CD4-positive, alpha-beta T cell treated with Interferon gamma for 1 hour (primary cell): Measurements from ENCODE around the gene VWDE.
"Not testable (repeated sequence)": the region's sequence is repeated elsewhere in the genome, so short reads cannot be mapped to it uniquely, and the experiment has no call there.

ENCODE experiments used
- DNase-seq: peaks from one replicate; pipeline ENCODE4 v3.0.0-alpha.2; 2020

The VWDE gene

GRCh38 chr7:12403287-12404181 is at the start of gene VWDE:
VWDE (minus strand) TSS chr7:12403865; CDS start chr7:12403716, 149 bp downstream.
- DNase-seq, result peak; percentile 1

DNA sequence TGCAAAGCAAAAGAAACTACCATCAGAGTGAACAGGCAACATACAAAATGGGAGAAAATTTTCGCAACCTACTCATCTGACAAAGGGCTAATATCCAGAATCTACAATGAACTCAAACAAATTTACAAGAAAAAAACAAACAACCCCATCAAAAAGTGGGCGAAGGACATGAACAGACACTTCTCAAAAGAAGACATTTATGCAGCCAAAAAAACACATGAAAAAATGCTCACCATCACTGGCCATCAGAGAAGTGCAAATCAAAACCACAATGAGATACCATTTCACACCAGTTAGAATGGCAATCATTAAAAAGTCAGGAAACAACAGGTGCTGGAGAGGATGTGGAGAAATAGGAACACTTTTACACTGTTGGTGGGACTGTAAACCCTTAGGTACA is 49.5 kb upstream of the VWDE start:
- DNase-seq, result not testable (repeated sequence)

DNA sequence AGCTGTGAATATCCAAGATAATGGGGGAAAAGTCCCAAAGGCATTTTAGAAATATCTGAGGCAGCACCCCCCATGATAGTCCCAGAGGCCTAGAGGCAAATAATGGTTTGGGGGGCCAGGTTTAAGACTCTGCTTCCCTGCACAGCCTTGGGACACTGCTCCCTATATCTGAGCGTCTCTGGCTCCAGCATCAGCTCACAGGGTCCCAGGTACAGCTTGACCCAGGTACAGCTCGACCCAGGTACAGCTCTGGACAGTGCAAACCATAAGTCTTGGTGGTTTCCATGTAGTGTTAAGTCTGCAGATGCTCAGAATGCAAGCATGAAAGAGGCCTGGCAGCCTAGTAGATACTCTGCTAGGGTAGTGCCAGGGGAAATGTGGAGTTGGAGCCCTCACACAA is 47.0 kb upstream of the VWDE start:
- DNase-seq, result no peak

DNA sequence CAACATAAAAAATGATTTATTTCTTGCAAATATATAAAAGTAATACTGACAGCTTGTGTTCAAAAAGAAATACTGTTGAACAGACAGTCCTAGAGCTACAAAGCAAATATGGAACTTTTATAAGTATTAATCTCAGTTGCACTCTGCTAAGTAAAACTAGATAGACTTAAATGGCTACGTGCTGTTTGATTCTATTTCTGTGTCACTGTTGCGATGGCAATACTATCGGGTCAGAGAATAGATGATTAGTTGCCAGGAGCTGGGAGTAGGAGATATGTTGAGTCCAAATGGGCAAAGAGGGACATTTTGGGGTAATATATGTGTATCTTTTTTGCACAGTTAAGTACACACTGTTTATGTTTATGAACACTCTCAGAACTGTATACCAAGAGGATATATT is 41.1 kb upstream of the VWDE start:
- no peak for DNase-seq

DNA sequence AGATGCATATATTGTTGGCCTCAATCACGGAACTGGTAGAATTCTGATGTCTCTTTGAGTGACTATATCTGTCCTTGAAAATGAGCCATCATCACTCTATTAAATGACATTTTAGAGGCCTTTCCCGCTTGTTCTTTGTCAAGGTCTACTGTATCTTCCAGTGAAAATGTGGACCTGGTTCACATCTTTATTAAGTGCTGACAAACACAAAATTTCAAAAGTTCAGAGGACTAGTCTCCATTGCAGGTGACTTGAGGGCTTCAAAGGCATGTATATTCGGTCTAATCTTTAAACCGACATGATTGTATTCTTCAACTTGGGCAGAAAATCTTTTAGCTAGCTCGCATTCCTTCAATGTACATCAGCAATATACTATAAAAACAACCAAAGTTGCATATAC is 36.6 kb upstream of the VWDE start:
- DNase-seq, result no peak

DNA sequence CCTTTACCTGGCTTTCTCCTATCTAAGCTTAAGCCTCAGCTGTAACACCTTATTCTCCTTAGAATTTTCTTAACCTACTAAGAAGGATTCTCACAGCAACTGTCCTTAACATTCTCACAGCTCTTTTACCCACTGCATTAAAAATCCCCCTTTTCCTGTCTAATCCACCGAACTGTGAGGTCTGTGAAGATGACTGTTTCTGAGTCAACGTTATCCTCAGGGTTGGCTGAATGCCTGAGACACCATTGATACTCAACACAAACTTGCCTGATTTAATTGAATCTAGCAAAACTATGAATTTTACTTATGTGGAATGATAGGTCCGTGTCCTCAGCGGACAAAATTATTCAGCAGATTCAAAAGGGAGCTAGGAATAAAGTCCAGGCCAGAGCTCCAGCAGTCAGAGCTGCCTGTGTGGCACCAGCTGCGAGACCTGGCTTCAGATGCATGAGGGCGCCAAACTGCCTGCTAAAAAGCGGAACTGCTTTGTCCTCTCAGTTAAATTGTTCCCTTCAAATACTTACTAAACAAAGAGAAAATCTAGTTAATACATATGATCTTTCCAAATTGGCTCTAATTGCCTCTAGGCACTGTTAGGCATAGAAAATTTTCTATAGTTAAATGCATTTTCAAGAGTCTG is 33.4 kb upstream of the VWDE start:
- no peak for DNase-seq

DNA sequence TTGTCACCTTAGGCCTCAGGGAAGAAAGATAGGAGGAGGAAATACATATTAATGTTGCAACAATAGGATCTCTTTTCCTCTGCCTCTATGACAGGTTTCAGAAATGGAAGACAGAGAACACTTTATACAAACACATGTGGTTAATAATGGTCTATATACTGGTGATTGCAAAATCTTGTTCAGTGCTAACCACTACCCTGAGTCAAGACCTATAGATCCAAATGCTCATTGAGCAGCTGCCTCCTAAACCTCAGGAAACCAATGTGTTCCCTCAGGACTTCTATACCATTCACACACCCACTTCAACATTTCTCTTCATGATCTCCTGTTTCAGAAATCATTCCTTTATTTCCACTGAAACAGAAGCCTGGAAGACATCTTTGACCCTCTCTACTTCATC is 32.5 kb upstream of the VWDE start:
- DNase-seq, result no peak

GRCh38 chr7:12434012-12434642 is 30.5 kb upstream of the VWDE start:
- DNase-seq, result no peak

GRCh38 chr7:12431886-12432556 is 28.4 kb upstream of the VWDE start:
- no peak for DNase-seq

- DNase-seq, result no peak
Measured at GRCh38 chr7:12425311-12425710, 21.6 kb upstream of the VWDE start.

- no peak for DNase-seq
Measured at GRCh38 chr7:12423997-12424745, 20.5 kb upstream of the VWDE start.

DNA sequence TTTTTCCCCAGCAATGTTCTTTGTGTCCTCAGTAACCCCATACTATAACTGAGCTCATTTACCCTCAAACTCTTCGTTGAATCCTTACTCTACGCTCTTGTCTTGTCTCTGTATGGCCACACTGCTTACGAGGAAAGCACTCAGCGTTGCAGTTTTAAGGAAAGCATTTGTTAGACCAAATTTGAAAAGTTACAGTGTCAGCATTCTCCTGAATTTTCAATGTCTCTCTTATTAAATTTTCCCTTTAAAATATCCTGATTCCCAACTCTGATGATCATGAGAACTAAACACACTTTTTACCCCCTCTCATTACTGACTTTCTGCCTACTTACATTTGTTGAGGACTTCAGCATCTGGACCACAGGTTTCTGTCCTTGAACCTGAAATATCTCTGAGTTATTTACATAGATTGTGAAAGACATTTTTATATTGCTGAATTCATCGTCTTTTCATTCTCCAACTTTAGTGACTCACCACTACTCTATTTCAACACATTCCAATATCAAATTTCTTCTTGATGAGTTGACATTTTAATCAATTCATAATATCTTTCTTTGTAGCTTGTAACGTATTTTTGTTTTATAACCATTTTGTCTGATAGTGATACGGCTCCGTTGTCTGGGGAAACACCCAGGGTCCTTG is 19.8 kb upstream of the VWDE start:
- no peak for DNase-seq

- no peak for DNase-seq
Measured at GRCh38 chr7:12422554-12423320, 19.1 kb upstream of the VWDE start.

DNA sequence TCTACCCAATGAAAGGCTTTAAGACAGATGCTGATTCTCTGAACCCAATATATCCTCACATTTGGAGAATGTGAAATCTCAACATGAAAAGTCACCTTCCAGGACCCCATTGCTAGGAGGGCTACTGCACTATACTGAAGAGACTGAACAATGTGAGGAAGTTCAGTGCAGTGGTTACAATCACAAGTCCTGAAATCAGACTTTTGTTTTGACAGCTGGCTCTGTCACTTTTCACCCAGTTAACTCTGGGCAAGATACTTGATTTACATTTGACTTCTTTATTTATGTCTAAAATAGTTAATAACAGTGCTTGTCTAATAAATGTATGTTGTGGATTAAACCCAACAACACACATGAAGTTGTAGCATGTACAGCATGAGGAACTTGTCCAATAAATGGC is 14.8 kb upstream of the VWDE start:
- no peak for DNase-seq

DNA sequence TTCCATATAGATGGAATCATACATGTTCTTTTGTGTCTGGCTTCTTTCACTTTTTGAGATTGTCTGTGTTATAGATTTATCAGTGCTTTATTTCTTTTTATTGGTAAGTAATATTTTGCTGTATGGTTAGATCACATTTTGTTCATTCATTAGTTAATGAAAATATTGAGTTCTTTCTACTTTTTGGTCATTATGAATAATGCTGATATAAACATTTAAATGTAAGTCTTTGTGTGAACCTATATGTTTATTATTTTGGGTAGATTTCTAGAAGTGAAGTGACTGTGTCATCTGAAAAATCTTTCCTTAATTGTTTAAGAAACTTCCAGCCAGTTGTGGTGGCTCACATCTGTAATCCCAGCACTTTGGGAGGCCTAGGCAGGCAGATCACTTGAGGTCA is 11.4 kb upstream of the VWDE start:
- no peak for DNase-seq

DNA sequence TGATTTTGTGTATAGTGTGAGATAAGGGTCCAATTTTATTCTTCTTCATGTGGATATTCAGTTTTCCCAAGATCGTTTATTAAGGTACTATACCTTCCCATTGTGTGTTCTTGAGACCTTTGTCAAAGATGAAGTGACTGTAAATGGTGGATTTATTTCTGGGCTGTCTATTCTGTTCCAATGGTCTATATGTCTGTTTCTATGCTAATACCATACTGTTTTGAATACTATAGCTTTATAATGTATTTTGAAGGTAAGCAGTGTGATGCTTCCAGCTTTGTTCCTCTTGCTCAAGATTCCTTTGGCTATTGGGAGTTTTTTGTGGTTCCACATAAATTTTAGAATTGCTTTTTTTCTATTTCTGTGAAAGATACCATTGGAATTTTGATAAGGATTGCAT is 8.7 kb upstream of the VWDE start:
- DNase-seq, result no peak

GRCh38 chr7:12410523-12410922 is 6.9 kb upstream of the VWDE start:
- no peak for DNase-seq

- no peak for DNase-seq
Measured at GRCh38 chr7:12409097-12409711, 5.5 kb upstream of the VWDE start.

DNA sequence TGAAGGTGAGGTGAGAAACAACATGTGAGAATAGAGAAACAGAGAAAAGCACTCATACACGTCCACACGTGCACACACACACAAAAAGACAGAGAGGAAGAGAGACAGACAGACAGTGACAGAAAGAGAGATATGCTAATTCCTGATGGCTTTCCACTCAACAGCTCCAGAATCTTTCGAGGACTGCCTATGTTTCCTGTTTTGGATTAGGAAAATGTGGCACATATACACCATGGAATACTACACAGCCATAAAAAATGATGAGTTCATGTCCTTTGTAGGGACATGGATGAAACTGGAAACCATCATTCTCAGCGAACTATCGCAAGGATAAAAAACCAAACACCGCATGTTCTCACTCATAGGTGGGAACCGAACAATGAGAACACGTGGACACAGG is 4.0 kb upstream of the VWDE start:
- DNase-seq, result not testable (repeated sequence)

DNA sequence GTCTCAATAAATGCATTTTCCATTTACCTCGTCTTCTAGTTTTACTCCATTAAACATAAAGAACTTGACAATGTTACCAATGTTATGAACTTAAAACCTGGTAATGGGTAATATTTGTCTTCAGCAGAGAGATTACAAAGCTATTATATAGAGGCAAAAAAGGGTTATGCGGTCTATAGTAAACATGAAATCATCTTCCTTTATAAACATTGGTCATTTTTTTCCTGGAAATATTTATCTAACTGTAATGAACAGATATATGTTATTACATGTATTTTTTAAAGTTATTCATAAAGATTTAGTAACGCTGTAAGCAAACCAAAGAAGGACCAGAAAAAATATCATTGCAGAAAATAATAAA is 1.3 kb downstream of the VWDE start:
- no peak for DNase-seq
